Measurements from ENCODE around the gene FOXP1. TPM values are rescaled to one million over a fixed set of nuclear protein-coding genes. Genes with fewer than 3 reads are reported as not detected.

Gene FOXP1
- total RNA-seq, 2 experiments from 2014 or later, result 493 to 508 TPM

- DNase-seq (no peak), ATAC-seq (ENCODE audit: poor library complexity) (no peak)
- H3K9me3 Mint-ChIP-seq, result no peaks in the 10 kb centered on the region
- peaks cover 10% of the 10 kb centered on the region for H3K36me3 ChIP-seq (ENCODE audit: insufficient read depth, low read length)
- H3K27ac ChIP-seq (ENCODE audit: low read depth in 1 of 2, low read length in 2 of 2), result no peak overlapping the region
- H3K4me3 ChIP-seq (ENCODE audit: low read length), result no peak overlapping the region
- intact Hi-C loops (cut with DNase I, micrococcal nuclease), result no loop called here
- no peak overlapping the region for H3K4me3 Mint-ChIP-seq
- POLR2A ChIA-PET, result interaction anchor here (1.5 kb wide), 1 partner anchor 10 kb away, joined by 3 read pairs; no protein-coding TSS in a partner anchor
- H3K27ac Mint-ChIP-seq, result peak overlapping the region; percentile 76
- no peak for TF ChIP-seq CTCF (IDR thresholded peaks at IDR 0.05)
- peaks cover 84% of the 10 kb centered on the region for H3K4me1 Mint-ChIP-seq (ENCODE audit: low read depth)
- no peaks in the 10 kb centered on the region for H3K27me3 ChIP-seq (ENCODE audit: control insufficient read depth in 1 of 2, insufficient read depth in 2 of 2, low read length in 2 of 2)
- H3K36me3 Mint-ChIP-seq (ENCODE audit: low read depth), result peaks cover 56% of the 10 kb centered on the region
- no peaks in the 10 kb centered on the region for H3K27me3 Mint-ChIP-seq
- no peaks in the 10 kb centered on the region for H3K9me3 ChIP-seq (ENCODE audit: control insufficient read depth in 1 of 2, insufficient read depth in 1 of 2, low read length in 2 of 2)
- CTCF ChIA-PET, result no interaction called here
- peaks cover 5% of the 10 kb centered on the region for H3K4me1 ChIP-seq (ENCODE audit: insufficient read depth, low read length)
Measured at GRCh38 chr3:71277341-71277740, 306.2 kb downstream of the FOXP1 start.

GRCh38 chr3:71276531-71276930 lies 307.0 kb downstream of the FOXP1 start:
- ChIA-PET CTCF (no interaction called here), POLR2A (no interaction called here)
- no peak for ATAC-seq (ENCODE audit: poor library complexity)
- no peak for TF ChIP-seq CTCF (IDR thresholded peaks at IDR 0.05)
- Mint-ChIP-seq H3K4me1 (ENCODE audit: low read depth) (peaks cover 86% of the 10 kb centered on the region), H3K9me3 (no peaks in the 10 kb centered on the region), H3K27ac (peak overlapping the region; percentile 76), H3K27me3 (no peaks in the 10 kb centered on the region), H3K36me3 (ENCODE audit: low read depth) (peaks cover 61% of the 10 kb centered on the region), H3K4me3 (no peak overlapping the region)
- Histone ChIP-seq H3K4me1 (ENCODE audit: insufficient read depth, low read length) (peaks cover 5% of the 10 kb centered on the region), H3K4me3 (ENCODE audit: low read length) (no peak overlapping the region), H3K36me3 (ENCODE audit: insufficient read depth, low read length) (peaks cover 10% of the 10 kb centered on the region), H3K27me3 (ENCODE audit: control insufficient read depth in 1 of 2, insufficient read depth in 2 of 2, low read length in 2 of 2) (no peaks in the 10 kb centered on the region), H3K9me3 (ENCODE audit: control insufficient read depth in 1 of 2, insufficient read depth in 1 of 2, low read length in 2 of 2) (no peaks in the 10 kb centered on the region), H3K27ac (ENCODE audit: low read depth in 1 of 2, low read length in 2 of 2) (no peak overlapping the region)
- DNase-seq, result no peak
- intact Hi-C loops (cut with DNase I, micrococcal nuclease), result no loop called here

GRCh38 chr3:71273453-71273852 lies 310.1 kb downstream of the FOXP1 start:
- Histone ChIP-seq H3K27ac (ENCODE audit: low read depth in 1 of 2, low read length in 2 of 2) (no peak overlapping the region), H3K36me3 (ENCODE audit: insufficient read depth, low read length) (peaks cover 13% of the 10 kb centered on the region), H3K4me3 (ENCODE audit: low read length) (no peak overlapping the region), H3K4me1 (ENCODE audit: insufficient read depth, low read length) (peaks cover 3% of the 10 kb centered on the region), H3K27me3 (ENCODE audit: control insufficient read depth in 1 of 2, insufficient read depth in 2 of 2, low read length in 2 of 2) (no peaks in the 10 kb centered on the region), H3K9me3 (ENCODE audit: control insufficient read depth in 1 of 2, insufficient read depth in 1 of 2, low read length in 2 of 2) (no peaks in the 10 kb centered on the region)
- no peaks in the 10 kb centered on the region for H3K9me3 Mint-ChIP-seq
- ChIA-PET POLR2A (no interaction called here), CTCF (no interaction called here)
- no peaks in the 10 kb centered on the region for H3K27me3 Mint-ChIP-seq
- peaks cover 100% of the 10 kb centered on the region for H3K4me1 Mint-ChIP-seq (ENCODE audit: low read depth)
- ATAC-seq (ENCODE audit: poor library complexity), result no peak
- H3K36me3 Mint-ChIP-seq (ENCODE audit: low read depth), result peaks cover 63% of the 10 kb centered on the region
- peak overlapping the region; percentile 76 for H3K27ac Mint-ChIP-seq
- intact Hi-C loops (cut with DNase I, micrococcal nuclease), result no loop called here
- TF ChIP-seq CTCF (IDR thresholded peaks at IDR 0.05), result no peak
- no peak overlapping the region for H3K4me3 Mint-ChIP-seq
- DNase-seq, result no peak
